ENCODE data around the gene SUGP2.

SUGP2 gene

DNA sequence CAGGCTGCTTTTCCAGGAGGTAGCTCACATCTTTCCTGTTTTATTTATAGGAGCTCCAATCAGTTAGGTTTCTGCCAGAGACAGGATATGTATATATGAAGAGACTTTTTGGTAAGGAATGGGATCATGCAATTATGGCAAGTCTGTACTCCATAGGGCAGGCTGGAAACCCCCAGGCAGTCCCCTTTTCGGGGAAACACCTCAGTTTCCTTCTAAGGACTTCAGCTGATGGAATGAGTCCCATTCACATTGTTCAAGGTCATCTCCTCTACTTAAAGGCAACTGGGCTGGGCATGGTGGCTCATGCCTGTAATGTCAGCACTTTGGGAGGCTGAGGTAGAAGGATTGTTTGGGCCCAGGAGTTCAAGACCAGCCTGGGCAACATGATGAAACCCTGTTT is 19.6 kb upstream of the SUGP2 start:
- no peak for TF ChIP-seq POLR2A (IDR thresholded peaks at IDR 0.05; ENCODE audit: low read depth, low read length)
- TF ChIP-seq SPI1 (IDR thresholded peaks at IDR 0.05; ENCODE audit: low read depth, low read length): no peak
- no peak for TF ChIP-seq POLR2AphosphoS5 (IDR thresholded peaks at IDR 0.05; ENCODE audit: low read depth, low read length)
- TF ChIP-seq PAX5 (IDR thresholded peaks at IDR 0.05; ENCODE audit: insufficient read depth, low read length, severe bottlenecking): no peak
- no peak for FAIRE-seq
- no peak for DNase-seq (ENCODE audit: insufficient read length, low spot score)

DNA sequence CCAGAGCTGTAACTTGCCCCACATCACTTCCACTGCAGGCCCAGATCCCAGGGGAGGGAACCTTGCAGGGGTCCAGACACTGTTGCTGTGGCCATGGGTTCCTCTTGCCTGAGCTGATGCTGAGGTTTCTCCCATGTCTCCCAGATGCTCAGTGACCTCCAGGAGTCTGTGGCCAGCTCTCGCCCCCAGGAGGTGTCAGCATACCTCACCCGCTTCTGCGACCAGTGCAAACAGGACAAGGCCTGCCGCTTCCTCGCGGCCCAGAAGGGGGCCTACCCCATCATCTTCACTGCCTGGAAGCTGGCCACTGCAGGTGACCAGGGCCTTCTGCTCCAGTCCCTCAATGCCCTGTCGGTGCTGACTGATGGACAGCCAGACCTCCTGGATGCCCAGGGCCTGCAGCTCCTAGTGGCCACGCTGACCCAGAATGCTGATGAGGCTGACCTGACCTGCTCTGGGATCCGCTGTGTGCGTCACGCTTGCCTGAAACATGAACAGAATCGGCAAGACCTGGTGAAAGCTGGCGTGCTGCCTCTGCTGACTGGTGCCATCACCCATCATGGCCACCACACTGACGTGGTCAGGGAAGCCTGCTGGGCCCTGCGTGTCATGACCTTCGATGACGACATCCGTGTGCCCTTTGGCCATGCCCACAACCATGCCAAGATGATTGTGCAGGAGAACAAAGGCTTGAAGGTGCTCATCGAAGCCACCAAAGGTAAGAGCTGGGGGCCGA is 18.3 kb upstream of the SUGP2 start:
- FAIRE-seq: no peak
- no peak for DNase-seq (ENCODE audit: insufficient read length, low spot score)
- TF ChIP-seq POLR2AphosphoS5 (IDR thresholded peaks at IDR 0.05; ENCODE audit: low read depth, low read length): no peak
- TF ChIP-seq SPI1 (IDR thresholded peaks at IDR 0.05; ENCODE audit: low read depth, low read length): no peak
- TF ChIP-seq POU2F2 (IDR thresholded peaks at IDR 0.05; ENCODE audit: low read depth, low read length): no peak
- TF ChIP-seq PAX5 (IDR thresholded peaks at IDR 0.05; ENCODE audit: insufficient read depth, low read length, severe bottlenecking): no peak
- no peak for TF ChIP-seq POLR2A (IDR thresholded peaks at IDR 0.05; ENCODE audit: low read depth, low read length)
- no peak for TF ChIP-seq TAF1 (IDR thresholded peaks at IDR 0.05; ENCODE audit: low read depth, low read length)

- FAIRE-seq (no peak), DNase-seq (ENCODE audit: insufficient read length, low spot score) (no peak)
- TF ChIP-seq SPI1 (IDR thresholded peaks at IDR 0.05; ENCODE audit: low read depth, low read length) (no peak), PAX5 (IDR thresholded peaks at IDR 0.05; ENCODE audit: insufficient read depth, low read length, severe bottlenecking) (no peak), TAF1 (IDR thresholded peaks at IDR 0.05; ENCODE audit: low read depth, low read length) (no peak), POLR2A (IDR thresholded peaks at IDR 0.05; ENCODE audit: low read depth, low read length) (no peak), POLR2AphosphoS5 (IDR thresholded peaks at IDR 0.05; ENCODE audit: low read depth, low read length) (no peak), POU2F2 (IDR thresholded peaks at IDR 0.05; ENCODE audit: low read depth, low read length) (no peak)
These were observed 17.4 kb upstream of the SUGP2 start for GRCh38 chr19:19050731-19051130.

GRCh38 chr19:19050104-19050503 is 16.8 kb upstream of the SUGP2 start:
- no peak for FAIRE-seq
- DNase-seq (ENCODE audit: insufficient read length, low spot score): no peak
- TF ChIP-seq POLR2AphosphoS5 (IDR thresholded peaks at IDR 0.05; ENCODE audit: low read depth, low read length) (no peak), PAX5 (IDR thresholded peaks at IDR 0.05; ENCODE audit: insufficient read depth, low read length, severe bottlenecking) (no peak), TAF1 (IDR thresholded peaks at IDR 0.05; ENCODE audit: low read depth, low read length) (no peak), POU2F2 (IDR thresholded peaks at IDR 0.05; ENCODE audit: low read depth, low read length) (no peak), SPI1 (IDR thresholded peaks at IDR 0.05; ENCODE audit: low read depth, low read length) (no peak), POLR2A (IDR thresholded peaks at IDR 0.05; ENCODE audit: low read depth, low read length) (no peak)

- TF ChIP-seq TAF1 (IDR thresholded peaks at IDR 0.05; ENCODE audit: low read depth, low read length): no peak
- no peak for TF ChIP-seq SPI1 (IDR thresholded peaks at IDR 0.05; ENCODE audit: low read depth, low read length)
- TF ChIP-seq POLR2AphosphoS5 (IDR thresholded peaks at IDR 0.05; ENCODE audit: low read depth, low read length): no peak
- TF ChIP-seq PAX5 (IDR thresholded peaks at IDR 0.05; ENCODE audit: insufficient read depth, low read length, severe bottlenecking): no peak
- TF ChIP-seq POLR2A (IDR thresholded peaks at IDR 0.05; ENCODE audit: low read depth, low read length): no peak
- no peak for TF ChIP-seq POU2F2 (IDR thresholded peaks at IDR 0.05; ENCODE audit: low read depth, low read length)
- no peak for FAIRE-seq
- no peak for DNase-seq (ENCODE audit: insufficient read length, low spot score)
These were observed 16.1 kb upstream of the SUGP2 start for GRCh38 chr19:19049406-19049805.

DNA sequence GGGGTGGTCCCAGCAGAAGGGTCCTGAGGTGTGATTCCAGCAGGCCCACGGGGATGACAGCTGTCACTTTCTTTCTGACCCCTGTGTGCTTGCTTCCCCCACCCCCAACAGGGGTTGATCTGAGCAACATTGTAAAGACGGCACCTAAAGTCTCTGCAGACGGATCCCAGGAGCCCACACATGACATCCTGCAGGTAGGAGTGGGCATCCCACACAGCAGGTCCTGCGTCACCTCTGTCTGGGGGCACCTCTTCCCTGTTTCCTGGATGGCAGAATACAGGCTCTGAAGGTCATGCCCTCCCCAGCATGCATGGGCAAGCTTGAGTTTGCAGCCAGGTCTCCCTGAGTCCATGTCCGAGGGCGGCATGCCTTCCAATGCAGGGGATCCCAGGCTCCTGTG is 10.6 kb upstream of the SUGP2 start:
- FAIRE-seq (no peak), DNase-seq (ENCODE audit: insufficient read length, low spot score) (no peak)
- TF ChIP-seq POLR2A (IDR thresholded peaks at IDR 0.05; ENCODE audit: low read depth, low read length) (no peak), SPI1 (IDR thresholded peaks at IDR 0.05; ENCODE audit: low read depth, low read length) (no peak), PAX5 (IDR thresholded peaks at IDR 0.05; ENCODE audit: insufficient read depth, low read length, severe bottlenecking) (no peak), POU2F2 (IDR thresholded peaks at IDR 0.05; ENCODE audit: low read depth, low read length) (no peak), POLR2AphosphoS5 (IDR thresholded peaks at IDR 0.05; ENCODE audit: low read depth, low read length) (no peak), TAF1 (IDR thresholded peaks at IDR 0.05; ENCODE audit: low read depth, low read length) (no peak)

GRCh38 chr19:19043481-19043880 is 10.2 kb upstream of the SUGP2 start:
- no peak for FAIRE-seq
- TF ChIP-seq TAF1 (IDR thresholded peaks at IDR 0.05; ENCODE audit: low read depth, low read length) (no peak), POU2F2 (IDR thresholded peaks at IDR 0.05; ENCODE audit: low read depth, low read length) (no peak), POLR2A (IDR thresholded peaks at IDR 0.05; ENCODE audit: low read depth, low read length) (no peak)

GRCh38 chr19:19042732-19043280 is 9.5 kb upstream of the SUGP2 start:
- no peak for DNase-seq (ENCODE audit: insufficient read length, low spot score)
- FAIRE-seq: no peak
- TF ChIP-seq SPI1 (IDR thresholded peaks at IDR 0.05; ENCODE audit: low read depth, low read length) (no peak), POU2F2 (IDR thresholded peaks at IDR 0.05; ENCODE audit: low read depth, low read length) (no peak), POLR2A (IDR thresholded peaks at IDR 0.05; ENCODE audit: low read depth, low read length) (no peak), PAX5 (IDR thresholded peaks at IDR 0.05; ENCODE audit: insufficient read depth, low read length, severe bottlenecking) (no peak), TAF1 (IDR thresholded peaks at IDR 0.05; ENCODE audit: low read depth, low read length) (no peak), POLR2AphosphoS5 (IDR thresholded peaks at IDR 0.05; ENCODE audit: low read depth, low read length) (no peak)

More at GRCh38 chr19:19043481-19043880, 10.2 kb upstream of the SUGP2 start:
- DNase-seq (ENCODE audit: insufficient read length, low spot score): no peak

DNA sequence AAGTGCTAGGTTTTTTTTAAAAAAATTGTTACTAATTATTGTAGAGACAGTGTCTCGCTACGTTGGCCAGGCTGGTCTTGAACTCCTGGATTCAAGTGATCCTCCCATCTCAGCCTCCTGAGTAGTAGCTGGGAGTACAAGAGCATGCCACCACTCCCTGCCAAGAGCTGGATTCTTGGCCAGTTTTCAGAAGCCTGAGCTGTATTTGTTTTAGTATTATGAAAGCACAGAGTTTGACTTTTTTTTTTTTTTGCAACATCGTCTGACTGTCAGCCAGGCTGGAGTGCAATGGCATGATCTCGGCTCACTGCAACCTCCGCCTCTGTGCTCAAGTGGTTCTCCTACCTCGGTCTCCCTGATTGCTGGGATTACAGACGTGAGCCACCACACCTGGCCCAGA is 7.1 kb upstream of the SUGP2 start:
- FAIRE-seq (no peak), DNase-seq (ENCODE audit: insufficient read length, low spot score) (no peak)
- TF ChIP-seq POLR2A (IDR thresholded peaks at IDR 0.05; ENCODE audit: low read depth, low read length) (no peak), PAX5 (IDR thresholded peaks at IDR 0.05; ENCODE audit: insufficient read depth, low read length, severe bottlenecking) (no peak), POU2F2 (IDR thresholded peaks at IDR 0.05; ENCODE audit: low read depth, low read length) (no peak), TAF1 (IDR thresholded peaks at IDR 0.05; ENCODE audit: low read depth, low read length) (no peak), SPI1 (IDR thresholded peaks at IDR 0.05; ENCODE audit: low read depth, low read length) (no peak)

- no peak for DNase-seq (ENCODE audit: insufficient read length, low spot score)
- TF ChIP-seq PAX5 (IDR thresholded peaks at IDR 0.05; ENCODE audit: insufficient read depth, low read length, severe bottlenecking): no peak
- peak; percentile 29; the same call in 1 of the 2 replicates for TF ChIP-seq SPI1 (IDR thresholded peaks at IDR 0.05; ENCODE audit: low read depth, low read length)
- no peak for TF ChIP-seq POU2F2 (IDR thresholded peaks at IDR 0.05; ENCODE audit: low read depth, low read length)
- no peak for TF ChIP-seq POLR2A (IDR thresholded peaks at IDR 0.05; ENCODE audit: low read depth, low read length)
- peak; percentile 51 for FAIRE-seq
These were observed 6.6 kb upstream of the SUGP2 start for GRCh38 chr19:19039901-19040300.

All from GM12891 (cell line).